ENCODE results near the gene PODNL1. TPM values are rescaled to one million over a fixed set of nuclear protein-coding genes. Genes with fewer than 3 reads are reported as not detected.

Gene PODNL1
- total and polyA plus RNA-seq, 2 of the 13 experiments (the other 11 are each of a cell fraction or from before 2014, with no cell fraction given): 0.18 TPM; not detected in 1

DNA sequence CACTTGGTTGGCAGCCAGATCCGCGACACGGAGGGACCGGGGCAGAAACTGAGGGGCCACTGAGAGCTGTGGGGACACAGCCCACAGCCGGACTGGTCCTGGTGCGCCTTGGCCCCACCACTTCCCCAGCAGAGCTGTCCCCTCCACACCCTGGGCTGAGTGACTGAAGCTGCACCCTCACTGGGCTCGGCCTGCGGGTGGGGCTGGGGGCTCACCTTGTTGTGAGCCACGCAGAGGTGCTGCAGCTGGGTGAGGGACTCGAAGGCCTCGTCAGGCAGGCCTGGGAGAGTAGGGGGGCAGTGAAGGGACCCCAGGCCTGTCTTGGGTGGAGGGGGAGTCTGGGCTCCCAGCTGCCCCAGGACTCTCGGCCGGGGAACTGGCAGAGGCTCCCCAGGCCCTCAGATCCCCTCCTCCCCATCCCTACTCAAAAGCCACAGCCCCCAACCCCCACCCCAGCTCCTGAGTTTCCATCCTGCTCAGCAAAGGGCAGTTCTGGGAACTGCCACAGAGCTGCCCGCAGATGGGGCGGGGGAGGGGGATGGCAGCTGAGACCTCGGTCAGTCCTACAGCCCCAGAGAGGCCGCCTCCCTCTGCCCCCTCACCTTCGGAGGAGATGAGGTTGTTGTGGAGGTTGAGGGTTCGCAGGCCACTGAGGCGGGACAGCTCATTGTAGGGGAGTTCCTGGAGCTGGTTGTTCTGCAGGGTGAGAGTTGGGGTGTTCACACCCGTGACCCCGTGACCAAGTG, 2.3 kb downstream of the PODNL1 start (continued):
- TF ChIP-seq, protein P1, sequence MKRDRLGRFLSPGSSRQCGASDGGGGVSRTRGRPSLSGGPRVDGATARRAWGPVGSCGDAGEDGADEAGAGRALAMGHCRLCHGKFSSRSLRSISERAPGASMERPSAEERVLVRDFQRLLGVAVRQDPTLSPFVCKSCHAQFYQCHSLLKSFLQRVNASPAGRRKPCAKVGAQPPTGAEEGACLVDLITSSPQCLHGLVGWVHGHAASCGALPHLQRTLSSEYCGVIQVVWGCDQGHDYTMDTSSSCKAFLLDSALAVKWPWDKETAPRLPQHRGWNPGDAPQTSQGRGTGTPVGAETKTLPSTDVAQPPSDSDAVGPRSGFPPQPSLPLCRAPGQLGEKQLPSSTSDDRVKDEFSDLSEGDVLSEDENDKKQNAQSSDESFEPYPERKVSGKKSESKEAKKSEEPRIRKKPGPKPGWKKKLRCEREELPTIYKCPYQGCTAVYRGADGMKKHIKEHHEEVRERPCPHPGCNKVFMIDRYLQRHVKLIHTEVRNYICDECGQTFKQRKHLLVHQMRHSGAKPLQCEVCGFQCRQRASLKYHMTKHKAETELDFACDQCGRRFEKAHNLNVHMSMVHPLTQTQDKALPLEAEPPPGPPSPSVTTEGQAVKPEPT (CRISPR knock-in tag; IDR thresholded peaks at IDR 0.05; ENCODE audit: low read depth): no peak
- TF ChIP-seq KDM1A (CRISPR knock-in tag; IDR thresholded peaks at IDR 0.05): no peak
- TF ChIP-seq TRIM24 (CRISPR knock-in tag; IDR thresholded peaks at IDR 0.05): no peak
- TF ChIP-seq ZNF709 (CRISPR knock-in tag; IDR thresholded peaks at IDR 0.05): no peak

DNA sequence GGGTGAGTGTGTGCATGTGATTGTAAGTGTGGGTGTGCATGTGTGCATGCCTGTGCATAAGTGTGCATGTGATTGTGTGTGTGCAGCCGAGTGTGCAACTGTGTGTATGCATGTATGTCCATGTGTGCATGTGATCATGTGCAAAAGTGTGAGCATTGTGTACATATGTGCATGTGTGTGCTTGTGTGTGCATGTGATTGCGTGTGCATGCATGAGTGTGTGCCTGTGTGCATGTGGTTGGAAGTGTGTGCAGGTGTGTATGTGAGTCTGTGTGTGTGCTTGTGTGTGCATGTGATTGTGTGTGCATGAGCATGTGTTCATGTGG, 3.5 kb downstream of the PODNL1 start:
- CTCF ChIA-PET (ENCODE audit: low intra/inter-chr PET ratio, low total read pairs): no interaction called here
- no peak for FAIRE-seq
- 64% methylated on average over 2 of the region's 2 CpGs for WGBS (ENCODE audit: low lambda C conversion rate)

More for the DNA sequence above, 3.5 kb downstream of the PODNL1 start:
- in situ Hi-C loops (cut with HindIII; ENCODE audit: extremely low pct_ligation_motif_present, low pct_unique_long_range_greater_than_20kb): no loop called here
- intact Hi-C loops (cut with micrococcal nuclease; ENCODE audit: unreplicated experiment): no loop called here
- peaks cover 7% of the 10 kb centered on the region for H3K4me1 ChIP-seq (ENCODE audit: insufficient read depth, low read length)
- no peak overlapping the region for H3K4me2 ChIP-seq (ENCODE audit: low read depth, low read length)
- H2AFZ ChIP-seq (ENCODE audit: low read length): no peak overlapping the region
- no peaks in the 10 kb centered on the region for H4K20me1 ChIP-seq (ENCODE audit: insufficient read depth, low read length)
- BruUV-seq (replicated peaks): no TSS peak
- no peaks in the 10 kb centered on the region for H3K79me2 ChIP-seq (ENCODE audit: insufficient read depth, low read length)
- peaks cover 4 to 20% of the 10 kb centered on the region in 2 experiments; a peak in 3 of 5 replicates for H3K27me3 ChIP-seq (ENCODE audit: control insufficient read depth in 1 of 2, insufficient read depth in 2 of 2, low read length in 2 of 2)
- TF ChIP-seq, protein P2, sequence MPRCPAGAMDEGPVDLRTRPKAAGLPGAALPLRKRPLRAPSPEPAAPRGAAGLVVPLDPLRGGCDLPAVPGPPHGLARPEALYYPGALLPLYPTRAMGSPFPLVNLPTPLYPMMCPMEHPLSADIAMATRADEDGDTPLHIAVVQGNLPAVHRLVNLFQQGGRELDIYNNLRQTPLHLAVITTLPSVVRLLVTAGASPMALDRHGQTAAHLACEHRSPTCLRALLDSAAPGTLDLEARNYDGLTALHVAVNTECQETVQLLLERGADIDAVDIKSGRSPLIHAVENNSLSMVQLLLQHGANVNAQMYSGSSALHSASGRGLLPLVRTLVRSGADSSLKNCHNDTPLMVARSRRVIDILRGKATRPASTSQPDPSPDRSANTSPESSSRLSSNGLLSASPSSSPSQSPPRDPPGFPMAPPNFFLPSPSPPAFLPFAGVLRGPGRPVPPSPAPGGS (CRISPR knock-in tag; IDR thresholded peaks at IDR 0.05): no peak
- no peak for TF ChIP-seq ZNF484 (CRISPR knock-in tag; IDR thresholded peaks at IDR 0.05; ENCODE audit: borderline replicate concordance, low read depth)
- TF ChIP-seq, protein P3, sequence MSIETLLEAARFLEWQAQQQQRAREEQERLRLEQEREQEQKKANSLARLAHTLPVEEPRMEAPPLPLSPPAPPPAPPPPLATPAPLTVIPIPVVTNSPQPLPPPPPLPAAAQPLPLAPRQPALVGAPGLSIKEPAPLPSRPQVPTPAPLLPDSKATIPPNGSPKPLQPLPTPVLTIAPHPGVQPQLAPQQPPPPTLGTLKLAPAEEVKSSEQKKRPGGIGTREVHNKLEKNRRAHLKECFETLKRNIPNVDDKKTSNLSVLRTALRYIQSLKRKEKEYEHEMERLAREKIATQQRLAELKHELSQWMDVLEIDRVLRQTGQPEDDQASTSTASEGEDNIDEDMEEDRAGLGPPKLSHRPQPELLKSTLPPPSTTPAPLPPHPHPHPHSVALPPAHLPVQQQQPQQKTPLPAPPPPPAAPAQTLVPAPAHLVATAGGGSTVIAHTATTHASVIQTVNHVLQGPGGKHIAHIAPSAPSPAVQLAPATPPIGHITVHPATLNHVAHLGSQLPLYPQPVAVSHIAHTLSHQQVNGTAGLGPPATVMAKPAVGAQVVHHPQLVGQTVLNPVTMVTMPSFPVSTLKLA (IDR thresholded peaks at IDR 0.05): peak; percentile 92
- POLR2A ChIA-PET: no interaction called here
- DNase-seq (ENCODE audit: low spot score) (no peak), ATAC-seq (no peak)
- no peak overlapping the region for H3K9ac ChIP-seq (ENCODE audit: insufficient read depth, low read depth, low read length)
- H3K9me3 ChIP-seq (ENCODE audit: low read length): no peaks in the 10 kb centered on the region
- H3K36me3 ChIP-seq (replicated peaks in 1 of 2; ENCODE audit: control insufficient read depth in 1 of 2, insufficient read depth in 2 of 2, low read length in 2 of 2): no peaks in the 10 kb centered on the region; a peak in 1 of 5 replicates
- H3K27ac ChIP-seq (ENCODE audit: extremely low read length, insufficient read depth, low read length): no peak overlapping the region
- no peak overlapping the region for H3K4me3 ChIP-seq (replicated peaks in 1 of 3; ENCODE audit: insufficient read depth in 1 of 3, low read depth in 2 of 3, low read length in 3 of 3)
